Naive thymus-derived CD4-positive, alpha-beta T cell (primary cell): ENCODE measurements around the gene RAB27B. TPM values are rescaled to one million over a fixed set of nuclear protein-coding genes. Genes with fewer than 3 reads are reported as not detected.
A peak's percentile ranks its signal among the peaks of the same experiment; 100 is the strongest.
"Not testable (repeated sequence)": the region's sequence is repeated elsewhere in the genome, so short reads cannot be mapped to it uniquely, and the experiment has no call there.

Experiments used
- ATAC-seq: fragments of 150-1000 bp; cut with Tn5 transposase; 2 replicates; pipeline ENCODE4 v1.10.0; 2021; ENCODE audit warnings: mild to moderate bottlenecking, moderate library complexity
- CTCF ChIA-PET: fragments of 350-600 bp; sonication (Branson Sonifier 250); formaldehyde crosslinking; loops from one replicate; lab custom pipeline; 2021; ENCODE audit warnings: antibody characterized with exemption; lab: Charles Lee
- POLR2A ChIA-PET: fragments of 350-600 bp; sonication (Branson Sonifier 250); formaldehyde crosslinking; loops from one replicate; lab custom pipeline; 2021; ENCODE audit warnings: antibody characterized with exemption, inconsistent platforms; lab: Charles Lee
- DNase-seq, 9 donors: peaks; one replicate each; pipeline versions ENCODE4 v3.0.0 to v3.0.0-alpha.2; 2020 to 2022; ENCODE audit warnings: mixed read lengths in 1 of 9
- H3K27ac ChIP-seq: one replicate; pipeline ENCODE4 v1.7.0; 2013; ENCODE audit warnings: mild to moderate bottlenecking, low read depth, low read length, moderate library complexity
- H3K27me3 ChIP-seq, 2 donors: one replicate each; pipeline ENCODE4 v1.7.0; 2013; ENCODE audit warnings: low read length in 2 of 2, mild to moderate bottlenecking in 2 of 2, moderate library complexity in 2 of 2; ENCODE audit not compliant: control insufficient read depth in 2 of 2, insufficient read depth in 2 of 2
- H3K36me3 ChIP-seq, 3 experiments: 1 replicate in 2 of 3; 2 replicates in 1 of 3; pipeline ENCODE4 v1.7.0; 2013; ENCODE audit warnings: low read length in 3 of 3, mild to moderate bottlenecking in 3 of 3, moderate library complexity in 1 of 3; ENCODE audit not compliant: insufficient read depth in 3 of 3, control insufficient read depth in 2 of 3
- H3K4me1 ChIP-seq, 2 donors: one replicate each; pipeline ENCODE4 v1.7.0; 2013; ENCODE audit warnings: low read length in 2 of 2, mild to moderate bottlenecking in 2 of 2, moderate library complexity in 1 of 2; ENCODE audit not compliant: control insufficient read depth in 2 of 2, insufficient read depth in 2 of 2
- H3K4me3 ChIP-seq: 2 replicates; pipeline ENCODE4 v1.7.0; 2013; ENCODE audit warnings: mild to moderate bottlenecking, low read length
- H3K9me3 ChIP-seq, 3 experiments: 1 replicate in 2 of 3; 2 replicates in 1 of 3; pipeline ENCODE4 v1.7.0; 2013; ENCODE audit warnings: low read length in 3 of 3; ENCODE audit not compliant: control insufficient read depth in 2 of 3
- H3K27ac Mint-ChIP-seq, 9 donors: one replicate each; pipeline ENCODE4 v1.8.0; 2020 to 2022; ENCODE audit warnings: mixed read lengths in 9 of 9, mild to moderate bottlenecking in 8 of 9, moderate library complexity in 5 of 9, inconsistent platforms in 2 of 9
- H3K27me3 Mint-ChIP-seq, 5 donors: one replicate each; pipeline ENCODE4 v1.8.0; 2021 to 2022; ENCODE audit warnings: mixed read lengths in 5 of 5, mild to moderate bottlenecking in 1 of 5
- H3K36me3 Mint-ChIP-seq, 5 donors: one replicate each; pipeline ENCODE4 v1.8.0; 2020 to 2022; ENCODE audit warnings: mixed read lengths in 5 of 5, mild to moderate bottlenecking in 3 of 5, inconsistent platforms in 1 of 5
- H3K4me1 Mint-ChIP-seq, 7 donors: one replicate each; pipeline ENCODE4 v1.8.0; 2020 to 2022; ENCODE audit warnings: mixed read lengths in 7 of 7, mild to moderate bottlenecking in 3 of 7, inconsistent platforms in 1 of 7
- H3K4me3 Mint-ChIP-seq, 10 donors: one replicate each; pipeline ENCODE4 v1.8.0; 2020 to 2022; ENCODE audit warnings: mild to moderate bottlenecking in 10 of 10, mixed read lengths in 10 of 10, moderate library complexity in 6 of 10, inconsistent platforms in 2 of 10
- H3K9me3 Mint-ChIP-seq, 11 donors: one replicate each; pipeline ENCODE4 v1.8.0; 2020 to 2022; ENCODE audit warnings: mixed read lengths in 11 of 11, mild to moderate bottlenecking in 4 of 11, inconsistent platforms in 1 of 11, moderate library complexity in 1 of 11
- intact Hi-C, 2 donors: fragments of 100-400 bp; cut with micrococcal nuclease; formaldehyde crosslinking; loops; one replicate each; pipeline ENCODE4 v1.15.1; 2023
- polyA plus RNA-seq, 2 donors: library from polyadenylated mRNA; unstranded; fragments of 300-500 nt; fragmentation: Illumina TruSeq; gene quantifications; one replicate each; pipeline ENCODE4 v1.2.3, GENCODE V29; 2021
- total RNA-seq, 6 experiments: library from RNA in 5 of 6; stranded (reverse) in 5 of 6; gene quantifications; 1 replicate in 5 of 6; 2 replicates in 1 of 6; pipeline ENCODE4 v1.2.3 and lab custom pipeline; 2021 to 2026

RAB27B gene
- total and polyA plus RNA-seq, 7 experiments from 2014 or later = 0.77 to 6.4 (median 1.5) TPM

DNA sequence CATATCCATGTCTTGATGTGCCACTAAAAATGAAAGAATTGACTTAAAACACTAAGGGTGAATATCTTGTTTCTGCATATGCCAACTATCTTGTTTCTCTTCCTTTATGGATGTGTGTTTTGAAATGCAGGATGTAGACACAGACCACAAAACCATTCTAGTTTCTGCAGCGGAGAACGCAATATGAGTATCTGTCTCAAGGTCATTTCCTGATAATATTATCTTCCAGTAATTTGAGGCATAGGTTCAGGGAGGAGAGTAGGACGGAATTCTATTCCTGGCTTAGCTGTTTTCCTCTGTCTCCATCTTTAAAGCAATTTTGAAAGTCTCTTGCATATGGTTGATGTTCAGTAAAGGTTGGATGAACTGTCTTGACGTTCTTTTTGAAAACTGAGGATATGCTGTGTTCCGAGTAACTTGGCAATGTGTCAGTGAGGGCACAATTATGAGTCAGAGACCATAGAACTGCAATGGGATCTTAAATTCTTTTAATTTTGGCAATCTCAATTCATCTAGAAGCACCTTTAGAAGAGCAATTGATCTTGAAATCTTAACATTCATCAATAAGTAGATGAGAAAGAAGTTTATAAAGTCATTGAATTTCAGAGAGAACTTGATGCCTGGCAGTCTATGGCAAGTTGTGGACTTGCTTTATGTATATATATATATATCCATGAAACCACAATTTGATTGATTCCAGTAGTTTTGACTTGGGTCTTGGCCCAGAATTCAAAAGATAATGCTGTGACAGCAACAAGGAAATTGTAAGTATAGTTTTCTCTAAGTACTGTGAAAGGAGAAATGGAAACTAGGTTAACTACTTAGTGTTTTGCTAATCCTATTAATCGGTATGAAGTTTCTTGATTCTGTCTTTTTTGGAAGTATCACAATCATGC lies 24.8 kb downstream of the RAB27B start:
- no peaks in the 10 kb centered on the region for H3K27me3 ChIP-seq
- no peaks in the 10 kb centered on the region for H3K36me3 ChIP-seq
- Mint-ChIP-seq H3K4me3 (peak overlapping the region in 7 of 10 donors; percentile 1 to 34 (median 17)), H3K9me3 (no peaks in the 10 kb centered on the region), H3K27me3 (peaks cover 0 to 4% (median 0%) of the 10 kb centered on the region in 5 donors), H3K27ac (no peak overlapping the region), H3K4me1 (peaks cover 10 to 17% (median 13%) of the 10 kb centered on the region in 7 donors), H3K36me3 (peaks cover 0 to 3% (median 0%) of the 10 kb centered on the region in 5 donors)
- ATAC-seq = peak; percentile 54
- intact Hi-C loops = no loop called here
- H3K9me3 ChIP-seq = no peaks in the 10 kb centered on the region
- DNase-seq = no peak
- H3K4me3 ChIP-seq = no peak overlapping the region
- H3K4me1 ChIP-seq = no peaks in the 10 kb centered on the region
- CTCF ChIA-PET = no interaction called here
- POLR2A ChIA-PET = no interaction called here
- no peak overlapping the region for H3K27ac ChIP-seq

DNA sequence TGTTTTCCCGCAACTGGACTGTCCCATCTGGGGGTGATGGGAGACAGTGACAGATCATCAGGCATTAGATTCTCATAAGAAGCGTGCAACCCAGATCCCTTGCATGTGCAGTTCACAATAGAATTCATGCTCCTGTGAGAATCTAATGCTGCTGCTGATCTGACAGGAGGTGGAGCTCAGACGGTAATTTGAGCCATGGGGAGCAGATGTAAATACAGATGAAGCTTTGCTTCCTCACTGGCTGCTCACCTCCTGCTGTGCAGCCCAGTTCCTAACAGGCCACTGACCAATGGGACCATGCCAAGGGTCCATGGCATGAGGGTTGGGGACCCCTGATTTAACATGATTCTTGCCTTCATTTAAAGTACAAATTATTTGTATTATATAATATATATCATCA lies 26.8 kb downstream of the RAB27B start:
- DNase-seq, ATAC-seq, intact Hi-C loops, H3K4me3 ChIP-seq, H3K9me3 ChIP-seq, H3K27ac ChIP-seq, H3K4me1 ChIP-seq, H3K36me3 ChIP-seq, H3K27me3 ChIP-seq, H3K36me3 Mint-ChIP-seq, POLR2A ChIA-PET, H3K27ac Mint-ChIP-seq, CTCF ChIA-PET, H3K9me3 Mint-ChIP-seq, H3K4me3 Mint-ChIP-seq, H3K27me3 Mint-ChIP-seq: not testable (repeated sequence)
- H3K4me1 Mint-ChIP-seq = peaks cover 10 to 17% (median 13%) of the 10 kb centered on the region in 7 donors

DNA sequence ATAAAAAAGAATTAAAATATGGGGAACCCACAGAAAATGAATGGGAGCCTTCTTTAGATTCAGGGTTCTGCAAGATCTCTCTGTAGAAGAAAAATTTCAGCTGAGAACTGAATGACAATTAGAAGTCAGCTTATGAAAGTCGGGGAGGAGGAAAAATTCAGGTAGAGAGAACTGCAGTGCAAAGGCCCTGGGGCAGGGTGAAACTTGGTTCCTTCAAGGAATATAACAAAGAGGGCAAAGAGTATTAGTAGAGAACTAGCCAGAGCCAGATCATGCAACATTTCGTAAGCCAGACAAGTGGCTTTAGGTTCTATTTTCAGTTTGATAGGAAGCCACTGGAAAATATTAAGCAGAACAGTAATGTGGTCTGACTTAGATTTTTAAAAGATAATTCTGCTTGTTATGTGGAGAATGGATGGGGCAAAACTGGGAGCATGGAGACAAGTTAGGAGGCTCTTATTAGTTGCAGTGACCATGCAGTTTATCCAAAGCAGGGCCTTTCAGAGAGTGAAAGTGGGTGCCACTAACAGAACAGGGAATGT lies 27.9 kb downstream of the RAB27B start:
- H3K4me3 Mint-ChIP-seq = no peak overlapping the region
- H3K27ac ChIP-seq = no peak overlapping the region
- peaks cover 0 to 1% (median 0%) of the 10 kb centered on the region in 11 donors for H3K9me3 Mint-ChIP-seq
- intact Hi-C loops = no loop called here
- no peaks in the 10 kb centered on the region for H3K36me3 ChIP-seq
- H3K4me1 ChIP-seq = no peaks in the 10 kb centered on the region
- no peak for DNase-seq
- ChIA-PET CTCF (no interaction called here), POLR2A (no interaction called here)
- H3K9me3 ChIP-seq = no peaks in the 10 kb centered on the region
- ATAC-seq = no peak
- H3K4me3 ChIP-seq = no peak overlapping the region
- H3K27me3 ChIP-seq = no peaks in the 10 kb centered on the region
- peaks cover 0 to 4% (median 0%) of the 10 kb centered on the region in 5 donors for H3K27me3 Mint-ChIP-seq
- H3K27ac Mint-ChIP-seq = no peak overlapping the region
- H3K36me3 Mint-ChIP-seq = peaks cover 0 to 7% (median 0%) of the 10 kb centered on the region in 5 donors
- H3K4me1 Mint-ChIP-seq = peaks cover 10 to 21% (median 13%) of the 10 kb centered on the region in 7 donors

DNA sequence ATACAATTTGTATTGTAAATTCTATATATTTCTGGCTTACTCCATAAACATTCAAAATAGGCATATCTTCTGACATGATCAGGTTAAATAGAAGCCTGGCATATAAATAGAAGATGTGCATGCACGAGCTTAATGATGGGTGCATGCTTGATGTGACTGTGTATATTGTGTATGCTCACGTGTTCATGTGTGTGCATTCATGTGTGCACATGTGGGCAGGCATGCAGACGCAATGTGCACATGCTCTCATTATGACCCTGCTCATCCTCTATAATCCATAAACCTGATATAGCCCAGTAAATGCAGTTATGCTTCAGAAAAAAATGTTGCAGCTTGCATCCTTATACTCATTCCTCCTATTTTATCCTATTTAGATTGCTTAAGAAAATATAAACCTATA lies 29.2 kb downstream of the RAB27B start:
- DNase-seq (no peak), ATAC-seq (no peak)
- ChIA-PET CTCF (no interaction called here), POLR2A (no interaction called here)
- Histone ChIP-seq H3K4me3 (no peak overlapping the region), H3K27ac (no peak overlapping the region), H3K4me1 (no peaks in the 10 kb centered on the region), H3K27me3 (no peaks in the 10 kb centered on the region), H3K9me3 (no peaks in the 10 kb centered on the region), H3K36me3 (no peaks in the 10 kb centered on the region)
- peaks cover 0 to 1% (median 0%) of the 10 kb centered on the region in 11 donors for H3K9me3 Mint-ChIP-seq
- peaks cover 7 to 16% (median 8%) of the 10 kb centered on the region in 7 donors for H3K4me1 Mint-ChIP-seq
- H3K27ac Mint-ChIP-seq = no peak overlapping the region
- no peak overlapping the region for H3K4me3 Mint-ChIP-seq
- intact Hi-C loops = no loop called here
- H3K27me3 Mint-ChIP-seq = peaks cover 0 to 2% (median 0%) of the 10 kb centered on the region in 5 donors
- peaks cover 0 to 7% (median 0%) of the 10 kb centered on the region in 5 donors for H3K36me3 Mint-ChIP-seq

DNA sequence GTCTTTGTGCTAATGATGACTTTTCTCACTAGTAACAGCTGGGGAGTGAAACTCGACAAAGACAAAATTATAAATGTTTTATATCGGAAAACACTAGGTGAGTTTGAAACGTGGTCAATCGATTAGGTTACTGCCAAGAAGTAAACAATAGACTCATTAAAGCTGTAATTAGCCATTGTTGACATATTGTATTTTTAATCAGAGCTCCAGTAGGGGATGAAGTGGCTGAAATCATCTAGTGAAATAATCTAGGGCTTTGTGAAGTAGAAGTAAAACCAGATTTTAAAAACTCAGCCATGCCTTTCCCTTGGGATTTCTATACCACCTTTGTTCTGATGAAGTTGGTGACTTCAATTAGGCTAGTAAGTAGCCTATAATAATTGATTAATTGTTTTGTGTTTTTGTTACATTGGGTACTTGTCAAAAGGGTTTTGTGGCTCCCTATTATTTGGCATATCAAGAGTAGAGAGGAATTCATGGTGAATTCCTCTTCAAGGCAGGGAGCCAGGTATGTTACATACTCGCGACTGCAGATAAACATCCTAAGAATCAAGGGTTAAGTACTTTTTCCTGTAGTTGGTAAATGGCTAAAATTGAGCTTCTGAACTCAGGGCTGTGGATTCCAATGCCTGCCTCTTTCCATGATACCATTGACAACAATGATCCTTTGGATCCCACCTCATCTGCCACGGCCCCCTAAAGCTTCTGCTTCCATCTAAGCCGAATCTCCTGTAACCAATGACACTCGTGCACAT lies 31.6 kb downstream of the RAB27B start:
- no peaks in the 10 kb centered on the region for H3K27me3 Mint-ChIP-seq
- POLR2A ChIA-PET = no interaction called here
- peaks cover 0 to 7% (median 0%) of the 10 kb centered on the region in 5 donors for H3K36me3 Mint-ChIP-seq
- intact Hi-C loops = no loop called here
- Histone ChIP-seq H3K27me3 (no peaks in the 10 kb centered on the region), H3K9me3 (no peaks in the 10 kb centered on the region), H3K4me1 (no peaks in the 10 kb centered on the region), H3K4me3 (no peak overlapping the region), H3K27ac (no peak overlapping the region), H3K36me3 (no peaks in the 10 kb centered on the region)
- DNase-seq (no peak), ATAC-seq (no peak)
- no peak overlapping the region for H3K4me3 Mint-ChIP-seq
- CTCF ChIA-PET = no interaction called here
- no peak overlapping the region for H3K27ac Mint-ChIP-seq
- H3K9me3 Mint-ChIP-seq = peaks cover 0 to 1% (median 0%) of the 10 kb centered on the region in 11 donors
- peaks cover 0 to 3% (median 0%) of the 10 kb centered on the region in 7 donors for H3K4me1 Mint-ChIP-seq

DNA sequence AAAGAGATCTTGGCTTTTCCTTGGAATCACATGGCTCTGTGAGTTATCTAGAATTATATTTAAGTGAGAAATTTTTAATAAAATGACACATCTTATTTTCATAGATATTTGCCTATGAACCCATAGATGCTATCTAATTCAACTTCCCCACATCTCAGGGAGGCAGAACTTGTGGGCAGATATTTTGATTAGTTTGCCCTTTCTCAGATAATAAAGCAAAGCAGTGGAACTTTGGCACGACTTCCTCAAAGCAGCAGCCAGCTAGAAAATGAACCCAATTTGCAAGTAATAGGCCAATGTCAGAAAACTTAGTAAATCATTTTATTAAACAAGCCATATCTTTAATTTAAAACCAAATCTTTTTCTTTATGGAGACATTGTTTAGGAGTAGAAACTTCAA lies 32.7 kb downstream of the RAB27B start:
- ChIA-PET POLR2A (no interaction called here), CTCF (no interaction called here)
- no peaks in the 10 kb centered on the region for H3K4me1 ChIP-seq
- H3K9me3 ChIP-seq = no peaks in the 10 kb centered on the region
- H3K27ac ChIP-seq = no peak overlapping the region
- no peak overlapping the region for H3K27ac Mint-ChIP-seq
- DNase-seq = no peak
- intact Hi-C loops = no loop called here
- peaks cover 0 to 1% (median 0%) of the 10 kb centered on the region in 11 donors for H3K9me3 Mint-ChIP-seq
- no peaks in the 10 kb centered on the region for H3K27me3 ChIP-seq
- peaks cover 0 to 7% (median 0%) of the 10 kb centered on the region in 5 donors for H3K36me3 Mint-ChIP-seq
- H3K27me3 Mint-ChIP-seq = no peaks in the 10 kb centered on the region
- peaks cover 0 to 3% (median 0%) of the 10 kb centered on the region in 7 donors for H3K4me1 Mint-ChIP-seq
- no peak overlapping the region for H3K4me3 ChIP-seq
- ATAC-seq = no peak
- H3K36me3 ChIP-seq = no peaks in the 10 kb centered on the region
- H3K4me3 Mint-ChIP-seq = no peak overlapping the region
